Measurements from ENCODE around the gene PER3. TPM values are rescaled to one million over a fixed set of nuclear protein-coding genes. Genes with fewer than 3 reads are reported as not detected.

PER3 gene
- total and polyA plus RNA-seq, 9 of the 15 experiments (the other 6 are each of a cell fraction or from before 2014, with no cell fraction given): 11.9 to 22.5 (median 14.6) TPM

DNA sequence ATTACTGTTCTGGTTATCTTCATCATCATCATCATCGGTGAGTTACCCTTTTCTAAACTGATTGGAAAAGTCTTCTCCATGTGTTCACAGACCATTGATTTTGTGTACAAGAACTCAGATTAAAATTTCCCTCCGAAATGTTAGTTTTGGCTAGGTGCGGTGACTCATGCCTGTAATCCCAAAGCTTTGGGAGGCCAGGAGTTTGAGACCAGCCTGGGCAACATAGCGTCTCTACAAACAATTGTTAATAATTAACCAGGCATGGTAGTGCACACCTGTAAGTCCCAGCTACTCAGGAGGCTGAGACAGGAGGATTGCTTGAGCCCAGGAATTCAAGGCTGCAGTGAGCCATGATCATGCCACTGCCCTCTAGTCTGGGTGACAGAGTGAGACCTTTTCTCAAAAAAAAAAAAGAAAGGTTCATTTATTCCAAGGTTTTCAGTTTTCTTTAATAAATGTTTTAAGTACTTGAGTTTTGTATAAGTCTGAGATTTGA lies 5.9 kb upstream of the PER3 start:
- ChIA-PET CTCF (ENCODE audit: low intra/inter-chr PET ratio) (no interaction called here), POLR2A (no interaction called here)
- peaks cover 5 to 7% of the 10 kb centered on the region in 2 experiments; a peak in 4 of 5 replicates for H3K4me1 ChIP-seq (replicated peaks in 1 of 2; ENCODE audit: control insufficient read depth in 2 of 2, insufficient read depth in 2 of 2, low read length in 2 of 2)
- no peaks in the 10 kb centered on the region for H3K9me3 ChIP-seq (replicated peaks; ENCODE audit: control insufficient read depth, insufficient read depth, low read depth, low read length)
- H3K27ac ChIP-seq (ENCODE audit: extremely low read depth, low read depth, low read length): no peak overlapping the region
- H3K36me3 ChIP-seq (ENCODE audit: control insufficient read depth, insufficient read depth, low read length): peaks cover 69% of the 10 kb centered on the region
- H4K20me1 ChIP-seq (replicated peaks; ENCODE audit: control insufficient read depth, insufficient read depth, low read length): no peaks in the 10 kb centered on the region
- H3K4me3 ChIP-seq: no peak overlapping the region
- no peak overlapping the region for H3K9ac ChIP-seq (ENCODE audit: insufficient read depth in 1 of 2, low read depth in 2 of 2, low read length in 2 of 2)
- DNase-seq (ENCODE audit: extremely low read depth in 1 of 4, low spot score in 3 of 4) (no peak), ATAC-seq (no peak), FAIRE-seq (no peak)
- H3K4me2 ChIP-seq (ENCODE audit: insufficient read depth, low read length): no peak overlapping the region
- H2AFZ ChIP-seq (ENCODE audit: low read depth, low read length): no peak overlapping the region
- in situ Hi-C loops (cut with MboI): no loop called here
- peaks cover 19% of the 10 kb centered on the region for H3K79me2 ChIP-seq (ENCODE audit: control insufficient read depth, insufficient read depth, low read length)
- WGBS (ENCODE audit: insufficient coverage, low coverage, missing lambda C conversion rate): 94% methylated on average over 4 of the region's 4 CpGs
- no peaks in the 10 kb centered on the region for H3K27me3 ChIP-seq (ENCODE audit: control insufficient read depth in 2 of 2, insufficient read depth in 2 of 2, low read length in 2 of 2)
- no TSS peak for BruUV-seq (replicated peaks)
- intact Hi-C loops (cut with micrococcal nuclease): no loop called here
- H3K9me1 ChIP-seq (ENCODE audit: control insufficient read depth, insufficient read depth, low read length): no peaks in the 10 kb centered on the region
- TF ChIP-seq, protein P1, sequence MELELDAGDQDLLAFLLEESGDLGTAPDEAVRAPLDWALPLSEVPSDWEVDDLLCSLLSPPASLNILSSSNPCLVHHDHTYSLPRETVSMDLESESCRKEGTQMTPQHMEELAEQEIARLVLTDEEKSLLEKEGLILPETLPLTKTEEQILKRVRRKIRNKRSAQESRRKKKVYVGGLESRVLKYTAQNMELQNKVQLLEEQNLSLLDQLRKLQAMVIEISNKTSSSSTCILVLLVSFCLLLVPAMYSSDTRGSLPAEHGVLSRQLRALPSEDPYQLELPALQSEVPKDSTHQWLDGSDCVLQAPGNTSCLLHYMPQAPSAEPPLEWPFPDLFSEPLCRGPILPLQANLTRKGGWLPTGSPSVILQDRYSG (tag; conservative IDR thresholded peaks at IDR 0.05; ENCODE audit: low read depth): no peak
- TF ChIP-seq MCM7 (IDR thresholded peaks at IDR 0.05) (no peak), TAF1 (IDR thresholded peaks at IDR 0.05; ENCODE audit: control insufficient read depth, extremely low read depth, insufficient read depth, low read length, severe bottlenecking) (no peak), NCOA1 (IDR thresholded peaks at IDR 0.05; ENCODE audit: low read depth) (no peak), ADNP (tag; IDR thresholded peaks at IDR 0.05) (no peak), ATF1 (CRISPR knock-in tag; IDR thresholded peaks at IDR 0.05) (no peak), ATF1 (tag; IDR thresholded peaks at IDR 0.05) (no peak), ZNF316 (IDR thresholded peaks at IDR 0.05) (no peak), RBM17 (IDR thresholded peaks at IDR 0.05; ENCODE audit: borderline replicate concordance, low read depth, low read length) (no peak)
- TF ChIP-seq, protein P2, sequence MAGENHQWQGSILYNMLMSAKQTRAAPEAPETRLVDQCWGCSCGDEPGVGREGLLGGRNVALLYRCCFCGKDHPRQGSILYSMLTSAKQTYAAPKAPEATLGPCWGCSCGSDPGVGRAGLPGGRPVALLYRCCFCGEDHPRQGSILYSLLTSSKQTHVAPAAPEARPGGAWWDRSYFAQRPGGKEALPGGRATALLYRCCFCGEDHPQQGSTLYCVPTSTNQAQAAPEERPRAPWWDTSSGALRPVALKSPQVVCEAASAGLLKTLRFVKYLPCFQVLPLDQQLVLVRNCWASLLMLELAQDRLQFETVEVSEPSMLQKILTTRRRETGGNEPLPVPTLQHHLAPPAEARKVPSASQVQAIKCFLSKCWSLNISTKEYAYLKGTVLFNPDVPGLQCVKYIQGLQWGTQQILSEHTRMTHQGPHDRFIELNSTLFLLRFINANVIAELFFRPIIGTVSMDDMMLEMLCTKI (IDR thresholded peaks at IDR 0.05; ENCODE audit: partially characterized antibody): no peak
- TF ChIP-seq, protein P3, sequence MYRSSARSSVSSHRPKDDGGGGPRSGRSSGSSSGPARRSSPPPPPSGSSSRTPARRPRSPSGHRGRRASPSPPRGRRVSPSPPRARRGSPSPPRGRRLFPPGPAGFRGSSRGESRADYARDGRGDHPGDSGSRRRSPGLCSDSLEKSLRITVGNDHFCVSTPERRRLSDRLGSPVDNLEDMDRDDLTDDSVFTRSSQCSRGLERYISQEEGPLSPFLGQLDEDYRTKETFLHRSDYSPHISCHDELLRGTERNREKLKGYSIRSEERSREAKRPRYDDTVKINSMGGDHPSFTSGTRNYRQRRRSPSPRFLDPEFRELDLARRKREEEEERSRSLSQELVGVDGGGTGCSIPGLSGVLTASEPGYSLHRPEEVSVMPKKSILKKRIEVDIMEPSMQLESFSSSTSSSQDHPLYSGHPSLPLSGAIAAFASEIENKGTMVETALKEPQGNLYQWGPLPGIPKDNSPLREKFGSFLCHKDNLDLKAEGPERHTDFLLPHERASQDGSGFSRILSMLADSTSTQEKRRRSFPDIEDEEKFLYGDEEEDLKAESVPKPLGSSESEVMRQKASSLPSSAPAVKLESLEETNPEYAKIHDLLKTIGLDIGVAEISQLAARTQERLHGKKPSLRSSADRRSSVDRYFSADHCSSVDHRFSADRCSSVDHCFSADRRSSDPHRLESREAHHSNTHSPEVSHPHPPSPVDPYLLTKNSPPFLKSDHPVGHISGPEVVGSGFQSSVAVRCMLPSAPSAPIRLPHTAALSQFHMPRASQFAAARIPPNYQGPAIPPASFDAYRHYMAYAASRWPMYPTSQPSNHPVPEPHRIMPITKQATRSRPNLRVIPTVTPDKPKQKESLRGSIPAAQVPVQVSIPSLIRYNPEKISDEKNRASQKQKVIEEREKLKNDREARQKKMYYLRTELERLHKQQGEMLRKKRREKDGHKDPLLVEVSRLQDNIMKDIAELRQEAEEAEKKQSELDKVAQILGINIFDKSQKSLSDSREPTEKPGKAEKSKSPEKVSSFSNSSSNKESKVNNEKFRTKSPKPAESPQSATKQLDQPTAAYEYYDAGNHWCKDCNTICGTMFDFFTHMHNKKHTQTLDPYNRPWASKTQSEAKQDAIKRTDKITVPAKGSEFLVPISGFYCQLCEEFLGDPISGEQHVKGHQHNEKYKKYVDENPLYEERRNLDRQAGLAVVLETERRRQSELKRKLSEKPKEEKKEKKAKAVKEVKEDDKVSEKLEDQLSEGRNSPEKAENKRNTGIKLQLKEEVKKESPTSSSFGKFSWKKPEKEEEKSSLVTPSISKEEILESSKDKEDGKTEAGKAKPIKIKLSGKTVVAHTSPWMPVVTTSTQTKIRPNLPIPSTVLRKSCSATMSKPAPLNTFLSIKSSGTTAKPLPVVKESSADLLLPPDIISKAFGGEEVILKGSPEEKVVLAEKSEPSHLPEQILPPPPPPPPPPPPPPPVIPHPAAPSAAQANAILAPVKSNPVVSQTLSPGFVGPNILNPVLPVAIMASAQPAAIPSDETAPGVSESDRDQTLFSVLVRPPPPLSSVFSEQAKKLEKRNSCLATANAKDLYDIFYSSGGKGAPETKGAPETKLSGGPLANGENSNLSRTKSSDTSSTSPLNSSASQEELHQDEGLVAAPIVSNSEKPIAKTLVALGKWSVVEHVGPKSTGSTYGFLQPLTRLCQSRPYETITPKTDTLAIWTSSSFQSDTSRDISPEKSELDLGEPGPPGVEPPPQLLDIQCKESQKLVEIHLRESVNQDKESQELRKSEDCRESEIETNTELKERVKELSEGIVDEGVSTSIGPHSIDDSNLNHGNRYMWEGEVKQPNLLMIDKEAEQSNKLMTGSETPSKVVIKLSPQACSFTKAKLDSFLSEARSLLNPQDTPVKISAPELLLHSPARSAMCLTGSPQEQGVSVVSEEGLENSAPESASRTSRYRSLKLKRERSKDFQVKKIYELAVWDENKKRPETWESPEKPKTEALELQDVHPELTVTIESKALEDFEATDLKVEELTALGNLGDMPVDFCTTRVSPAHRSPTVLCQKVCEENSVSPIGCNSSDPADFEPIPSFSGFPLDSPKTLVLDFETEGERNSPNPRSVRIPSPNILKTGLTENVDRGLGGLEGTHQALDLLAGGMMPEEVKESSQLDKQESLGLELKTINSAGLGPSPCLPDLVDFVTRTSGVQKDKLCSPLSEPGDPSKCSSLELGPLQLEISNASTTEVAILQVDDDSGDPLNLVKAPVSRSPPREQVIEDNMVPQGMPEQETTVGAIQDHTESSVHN (IDR thresholded peaks at IDR 0.05; ENCODE audit: borderline replicate concordance in 1 of 2, low read depth in 1 of 2): no peak

Measured in K562 (cell line).